ENCODE results near the gene SPINT4. TPM values are rescaled to one million over a fixed set of nuclear protein-coding genes. Genes with fewer than 3 reads are reported as not detected.
"Not testable (repeated sequence)": the region's sequence is repeated elsewhere in the genome, so short reads cannot be mapped to it uniquely, and the experiment has no call there.

The SPINT4 gene
- total and polyA plus RNA-seq, 7 donors = not detected

DNA sequence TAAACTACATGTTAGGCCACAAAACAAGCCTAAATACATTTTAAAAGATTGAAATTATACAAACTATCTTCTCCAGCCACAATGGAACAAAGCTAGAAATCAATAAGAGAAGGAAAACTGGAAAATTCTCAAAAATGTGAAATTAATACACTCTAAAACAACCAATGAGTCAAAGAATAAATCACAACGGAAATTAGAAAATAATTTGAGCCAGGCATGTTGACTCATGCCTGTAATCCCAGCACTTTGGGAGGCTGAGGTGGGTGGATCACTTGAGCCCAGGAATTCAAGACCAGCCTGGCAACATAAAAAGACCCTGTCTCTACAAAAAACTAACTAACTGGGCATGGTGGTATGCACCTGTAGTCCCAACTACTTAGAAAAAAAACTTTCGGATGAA lies 26.7 kb upstream of the SPINT4 start:
- Histone ChIP-seq H3K4me3 (no peak overlapping the region), H3K27ac (no peak overlapping the region), H3K4me1 (no peaks in the 10 kb centered on the region), H3K9me3 (no peaks in the 10 kb centered on the region), H3K36me3 (no peaks in the 10 kb centered on the region), H3K27me3 (no peaks in the 10 kb centered on the region)
- WGBS, 2 donors = 94 to 97% methylated on average over 2 of the region's 2 CpGs
- TF ChIP-seq POLR2A (IDR thresholded peaks at IDR 0.05) (no peak), EP300 (IDR thresholded peaks at IDR 0.05) (no peak), POLR2AphosphoS5 (IDR thresholded peaks at IDR 0.05) (no peak)
- TF ChIP-seq, protein P1, sequence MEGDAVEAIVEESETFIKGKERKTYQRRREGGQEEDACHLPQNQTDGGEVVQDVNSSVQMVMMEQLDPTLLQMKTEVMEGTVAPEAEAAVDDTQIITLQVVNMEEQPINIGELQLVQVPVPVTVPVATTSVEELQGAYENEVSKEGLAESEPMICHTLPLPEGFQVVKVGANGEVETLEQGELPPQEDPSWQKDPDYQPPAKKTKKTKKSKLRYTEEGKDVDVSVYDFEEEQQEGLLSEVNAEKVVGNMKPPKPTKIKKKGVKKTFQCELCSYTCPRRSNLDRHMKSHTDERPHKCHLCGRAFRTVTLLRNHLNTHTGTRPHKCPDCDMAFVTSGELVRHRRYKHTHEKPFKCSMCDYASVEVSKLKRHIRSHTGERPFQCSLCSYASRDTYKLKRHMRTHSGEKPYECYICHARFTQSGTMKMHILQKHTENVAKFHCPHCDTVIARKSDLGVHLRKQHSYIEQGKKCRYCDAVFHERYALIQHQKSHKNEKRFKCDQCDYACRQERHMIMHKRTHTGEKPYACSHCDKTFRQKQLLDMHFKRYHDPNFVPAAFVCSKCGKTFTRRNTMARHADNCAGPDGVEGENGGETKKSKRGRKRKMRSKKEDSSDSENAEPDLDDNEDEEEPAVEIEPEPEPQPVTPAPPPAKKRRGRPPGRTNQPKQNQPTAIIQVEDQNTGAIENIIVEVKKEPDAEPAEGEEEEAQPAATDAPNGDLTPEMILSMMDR (IDR thresholded peaks at IDR 0.05) = no peak
- no peak for DNase-seq
- intact Hi-C loops (cut with DNase I) = no loop called here

DNA sequence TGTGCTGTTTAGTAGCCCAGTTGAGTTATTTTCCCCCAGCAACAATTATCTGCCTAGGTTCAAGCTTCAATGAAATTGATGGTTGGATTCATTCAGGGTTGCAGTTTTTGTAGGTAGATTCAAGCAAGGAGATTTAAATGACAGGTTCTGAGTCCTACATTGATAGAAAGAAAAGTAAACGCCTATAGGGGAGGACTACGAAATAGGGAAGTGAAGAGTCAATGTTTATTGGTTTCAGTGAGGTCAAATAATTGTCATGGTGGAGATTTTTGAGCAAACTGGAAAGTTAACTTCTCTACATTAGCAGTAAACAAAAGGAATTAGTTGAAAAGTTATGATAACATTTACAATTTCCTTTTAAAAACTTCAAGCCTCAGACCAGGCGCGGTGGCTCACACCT lies 21.0 kb upstream of the SPINT4 start:
- H3K27me3 ChIP-seq = no peaks in the 10 kb centered on the region
- no peak overlapping the region for H3K27ac ChIP-seq
- WGBS, 2 donors = 45 to 66% methylated on average over 4 of the region's 4 CpGs
- DNase-seq = no peak
- no peaks in the 10 kb centered on the region for H3K36me3 ChIP-seq
- H3K4me3 ChIP-seq = no peak overlapping the region
- intact Hi-C loops (cut with DNase I) = no loop called here
- TF ChIP-seq EP300 (IDR thresholded peaks at IDR 0.05) (no peak), POLR2A (IDR thresholded peaks at IDR 0.05) (no peak), POLR2AphosphoS5 (IDR thresholded peaks at IDR 0.05) (no peak)
- TF ChIP-seq, protein P1 (IDR thresholded peaks at IDR 0.05) = no peak
- H3K4me1 ChIP-seq = no peaks in the 10 kb centered on the region
- H3K9me3 ChIP-seq = no peaks in the 10 kb centered on the region

DNA sequence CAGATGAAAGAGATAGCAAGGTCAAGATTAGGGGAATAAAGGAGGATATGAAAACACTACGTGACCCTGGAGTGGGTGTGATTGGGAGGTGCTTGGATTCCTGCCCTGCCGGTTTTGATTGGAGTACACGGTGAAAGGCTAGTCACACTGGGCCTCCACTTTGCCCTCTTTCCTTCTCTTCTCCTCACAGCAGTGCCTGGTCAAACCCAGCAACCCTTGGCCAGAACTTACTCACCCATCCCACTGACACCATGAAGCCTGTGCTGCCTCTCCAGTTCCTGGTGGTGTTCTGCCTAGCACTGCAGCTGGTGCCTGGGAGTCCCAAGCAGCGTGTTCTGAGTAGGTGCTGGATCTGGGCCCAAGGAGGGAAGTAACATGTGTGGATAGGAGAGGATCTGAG lies 20.3 kb upstream of the SPINT4 start, which contains the start of gene WFDC13:
WFDC13 (plus strand) TSS at position 166 of the 400 bp plus-strand sequence; CDS start at position 252, 86 bp downstream.
- TF ChIP-seq, protein P1 (IDR thresholded peaks at IDR 0.05) = no peak
- 39 to 70% methylated on average over 4 of the region's 4 CpGs for WGBS, 2 donors
- no peak for DNase-seq
- intact Hi-C loops (cut with DNase I) = no loop called here
- H3K27me3 ChIP-seq = no peaks in the 10 kb centered on the region
- no peak within 1 kb of the TSS for H3K4me3 ChIP-seq
- no peaks in the 10 kb centered on the region for H3K9me3 ChIP-seq
- no peaks in the 10 kb centered on the region for H3K4me1 ChIP-seq
- H3K27ac ChIP-seq = no peak within 1 kb of the TSS
- no peaks in the 10 kb centered on the region for H3K36me3 ChIP-seq

DNA sequence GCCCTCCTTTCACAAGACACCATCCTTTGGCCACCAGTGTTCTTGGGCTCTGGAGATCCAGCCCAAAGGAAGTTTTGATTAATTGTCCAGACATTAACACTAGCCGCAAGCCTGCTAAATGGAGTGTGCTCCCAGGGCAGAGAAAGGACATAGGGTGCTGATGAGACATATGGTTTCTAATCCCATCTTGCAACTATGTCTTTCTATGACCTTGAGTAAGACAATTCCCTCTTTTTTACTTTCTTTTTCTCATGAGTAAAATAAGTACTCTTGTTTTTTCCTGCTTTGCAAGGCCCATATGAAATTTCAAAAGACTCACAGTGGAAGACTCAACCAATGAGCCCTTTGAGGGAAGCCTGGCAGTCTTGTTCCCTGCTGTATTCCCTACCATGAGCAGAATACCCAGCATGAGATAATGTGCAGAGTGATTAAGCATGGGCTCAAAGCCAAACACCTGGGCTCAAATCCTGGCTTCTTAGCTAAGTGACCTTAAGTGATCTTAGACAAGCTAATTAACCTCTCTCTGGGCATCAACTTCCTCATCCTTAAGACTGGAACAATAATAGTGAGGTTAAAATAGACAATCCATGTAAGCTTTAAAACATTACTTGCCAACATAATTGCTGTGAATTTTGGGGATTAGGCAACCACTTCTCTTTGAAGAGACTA lies 17.0 kb upstream of the SPINT4 start, which contains the start of gene WFDC10B:
WFDC10B (minus strand) TSS at position 51 of the 669 bp plus-strand sequence. CDS start 19,027 bp downstream, outside the sequence.
- intact Hi-C loops (cut with DNase I) = no loop called here
- H3K9me3 ChIP-seq = no peaks in the 10 kb centered on the region
- H3K4me3 ChIP-seq = no peak within 1 kb of the TSS
- no peaks in the 10 kb centered on the region for H3K27me3 ChIP-seq
- H3K36me3 ChIP-seq = no peaks in the 10 kb centered on the region
- DNase-seq = no peak
- H3K27ac ChIP-seq = no peak within 1 kb of the TSS
- TF ChIP-seq, protein P1 (IDR thresholded peaks at IDR 0.05) = no peak
- TF ChIP-seq POLR2AphosphoS5 (IDR thresholded peaks at IDR 0.05) (no peak), POLR2A (IDR thresholded peaks at IDR 0.05) (no peak), EP300 (IDR thresholded peaks at IDR 0.05) (no peak)
- no peaks in the 10 kb centered on the region for H3K4me1 ChIP-seq
- WGBS, 2 donors = 92 to 94% methylated on average over 1 of the region's 1 CpG

DNA sequence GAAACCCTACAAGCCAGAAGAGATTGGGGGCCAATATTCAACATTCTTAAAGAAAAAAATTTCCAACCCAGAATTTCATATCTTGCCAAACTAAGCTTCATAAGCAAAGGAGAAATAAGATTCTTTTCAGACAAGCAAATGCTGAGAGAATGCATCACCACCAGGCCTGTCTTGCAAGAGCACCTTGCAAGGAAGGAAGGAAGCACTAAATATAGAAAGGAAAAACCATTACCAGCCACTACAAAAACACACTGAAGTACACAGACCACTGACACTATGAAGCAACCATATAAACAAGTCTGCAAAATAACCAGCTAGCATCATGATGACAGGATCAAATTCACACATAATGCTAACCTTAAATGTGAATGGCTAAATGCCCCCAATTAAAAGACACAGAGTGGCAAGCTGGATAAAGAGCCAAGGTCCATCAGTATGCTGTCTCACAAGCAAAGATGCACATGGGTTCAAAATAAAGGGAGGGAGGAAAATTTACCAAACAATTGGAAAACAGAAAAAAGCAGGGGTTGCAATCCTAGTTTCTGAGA lies 5.9 kb upstream of the SPINT4 start:
- H3K36me3 ChIP-seq; H3K27me3 ChIP-seq; H3K4me3 ChIP-seq; H3K4me1 ChIP-seq; H3K27ac ChIP-seq; DNase-seq; H3K9me3 ChIP-seq; intact Hi-C loops (cut with DNase I): not testable (repeated sequence)
